NCI-H2227 (cell line): ENCODE results near the gene NAA50.
A peak's percentile ranks its signal among the peaks of the same experiment; 100 is the strongest.

ENCODE experiments used
- DNase-seq: peaks from one replicate; lab custom pipeline; 2025; ENCODE audit not compliant: unreplicated experiment; lab: John Stamatoyannopoulos, UW

NAA50 gene

GRCh38 chr3:113743006-113743630 lies 2.9 kb downstream of the NAA50 start:
- DNase-seq: no peak

- no peak for DNase-seq
These were observed 4.4 kb downstream of the NAA50 start for GRCh38 chr3:113741620-113742019.

GRCh38 chr3:113741086-113741485 lies 5.0 kb downstream of the NAA50 start:
- no peak for DNase-seq

GRCh38 chr3:113736548-113737089 lies 9.4 kb downstream of the NAA50 start:
- DNase-seq: peak; percentile 65

- no peak for DNase-seq
These were observed 14.4 kb downstream of the NAA50 start for GRCh38 chr3:113731694-113732093.

- DNase-seq: no peak
These were observed 15.5 kb downstream of the NAA50 start for GRCh38 chr3:113730550-113730949.

- no peak for DNase-seq
These were observed 17.4 kb downstream of the NAA50 start for GRCh38 chr3:113728661-113729060.

GRCh38 chr3:113721636-113722035 lies 24.4 kb downstream of the NAA50 start:
- no peak for DNase-seq

GRCh38 chr3:113719758-113720157 lies 26.3 kb downstream of the NAA50 start:
- no peak for DNase-seq

- no peak for DNase-seq
These were observed 26.8 kb downstream of the NAA50 start for GRCh38 chr3:113719294-113719693.

GRCh38 chr3:113717818-113718217 lies 28.2 kb downstream of the NAA50 start:
- DNase-seq: no peak

GRCh38 chr3:113717308-113717707 lies 28.7 kb downstream of the NAA50 start:
- no peak for DNase-seq

GRCh38 chr3:113714702-113715101 lies 31.3 kb downstream of the NAA50 start:
- DNase-seq: no peak

- DNase-seq: no peak
These were observed 33.9 kb downstream of the NAA50 start for GRCh38 chr3:113712129-113712528.

GRCh38 chr3:113707835-113708234 lies 38.2 kb downstream of the NAA50 start:
- no peak for DNase-seq

GRCh38 chr3:113698956-113699355 lies 47.1 kb downstream of the NAA50 start:
- DNase-seq: peak; percentile 3

GRCh38 chr3:113698213-113698742 lies 47.8 kb downstream of the NAA50 start:
- no peak for DNase-seq

- no peak for DNase-seq
These were observed 48.5 kb downstream of the NAA50 start for GRCh38 chr3:113697500-113698090.

GRCh38 chr3:113696658-113697499 lies 49.2 kb downstream of the NAA50 start:
- DNase-seq: peak; percentile 97

- DNase-seq: peak; percentile 45
These were observed 50.0 kb downstream of the NAA50 start, which contains the start of gene USF3 for GRCh38 chr3:113695786-113696645. USF3 (minus strand) TSS chr3:113696642; CDS start chr3:113674878, 21,764 bp downstream.

- no peak for DNase-seq
These were observed 50.6 kb downstream of the NAA50 start for GRCh38 chr3:113695431-113695785.
